GM18517 (cell line): ENCODE data around the gene DACH1.
"Not testable (repeated sequence)": the region's sequence is repeated elsewhere in the genome, so short reads cannot be mapped to it uniquely, and the experiment has no call there.

Source experiments
- ATAC-seq: cut with Tn5 transposase; IDR thresholded peaks from one replicate; pipeline ENCODE4 v1.9.1; 2021; ENCODE audit warnings: mild to moderate bottlenecking, moderate library complexity; ENCODE audit not compliant: unreplicated experiment

Gene DACH1

GRCh38 chr13:71785361-71785760 lies 81.6 kb downstream of the DACH1 start:
- ATAC-seq, result no peak

GRCh38 chr13:71780546-71780945 lies 86.5 kb downstream of the DACH1 start:
- ATAC-seq, result no peak

GRCh38 chr13:71778998-71779397 lies 88.0 kb downstream of the DACH1 start:
- not testable (repeated sequence) for ATAC-seq

DNA sequence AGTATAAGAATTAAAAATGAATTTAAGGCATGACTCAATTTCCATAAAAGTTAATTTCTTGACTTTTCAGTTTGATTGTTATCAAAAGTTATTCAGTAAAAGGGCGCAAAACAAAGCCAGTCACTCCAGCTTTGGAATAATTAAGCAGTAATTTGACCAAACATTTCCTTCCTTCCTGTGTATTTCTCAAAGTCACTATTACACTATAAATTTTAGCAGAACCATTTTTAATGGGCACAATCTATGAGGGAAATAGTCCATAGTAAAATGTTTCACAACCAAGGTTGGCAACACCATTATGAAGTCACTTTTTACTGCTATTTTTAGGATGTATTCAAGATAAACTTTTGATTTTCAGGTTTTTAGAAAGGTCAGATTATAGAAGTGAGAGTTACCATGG lies 91.0 kb downstream of the DACH1 start:
- ATAC-seq, result no peak

GRCh38 chr13:71774863-71775262 lies 92.1 kb downstream of the DACH1 start:
- no peak for ATAC-seq

- ATAC-seq, result no peak
Observed at GRCh38 chr13:71773531-71773930, 93.5 kb downstream of the DACH1 start.

DNA sequence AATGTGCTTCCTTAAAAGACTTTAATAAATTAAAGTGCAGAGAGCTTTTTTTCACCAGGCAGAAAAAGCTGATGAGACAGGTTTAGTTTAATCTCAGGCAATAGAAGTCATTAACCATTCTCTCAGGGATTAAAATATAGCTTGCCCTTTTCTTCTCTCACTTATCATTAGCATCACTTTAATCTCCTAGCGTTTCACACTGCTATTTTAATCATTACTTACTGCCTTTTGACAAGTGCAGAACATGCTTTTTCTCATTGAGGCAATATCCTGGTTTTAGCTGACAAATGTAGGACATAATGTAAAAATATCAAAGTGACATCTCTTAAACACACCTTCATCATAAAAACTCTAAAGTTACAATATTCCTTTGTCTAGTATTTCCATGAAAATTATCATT lies 94.6 kb downstream of the DACH1 start:
- ATAC-seq, result no peak

DNA sequence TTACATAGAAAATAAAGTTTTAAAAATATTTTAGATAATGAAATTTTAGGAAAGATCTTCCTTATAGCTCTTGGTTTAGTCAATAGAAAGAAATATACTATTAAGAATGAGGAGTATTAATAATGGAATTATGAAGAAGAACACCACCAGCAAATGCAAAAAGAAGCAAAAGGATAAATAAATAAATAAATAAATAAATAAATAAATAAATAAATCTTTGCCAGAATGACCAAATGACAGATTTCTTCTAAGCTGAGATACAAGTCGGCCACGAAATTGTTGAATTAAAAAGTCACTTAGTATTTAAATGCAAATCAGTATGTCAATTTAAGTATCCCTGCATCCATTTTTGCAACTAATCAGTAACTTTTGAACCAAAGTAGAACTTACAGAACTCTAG lies 95.9 kb downstream of the DACH1 start:
- no peak for ATAC-seq

- ATAC-seq, result no peak
Observed at GRCh38 chr13:71770710-71771109, 96.3 kb downstream of the DACH1 start.

DNA sequence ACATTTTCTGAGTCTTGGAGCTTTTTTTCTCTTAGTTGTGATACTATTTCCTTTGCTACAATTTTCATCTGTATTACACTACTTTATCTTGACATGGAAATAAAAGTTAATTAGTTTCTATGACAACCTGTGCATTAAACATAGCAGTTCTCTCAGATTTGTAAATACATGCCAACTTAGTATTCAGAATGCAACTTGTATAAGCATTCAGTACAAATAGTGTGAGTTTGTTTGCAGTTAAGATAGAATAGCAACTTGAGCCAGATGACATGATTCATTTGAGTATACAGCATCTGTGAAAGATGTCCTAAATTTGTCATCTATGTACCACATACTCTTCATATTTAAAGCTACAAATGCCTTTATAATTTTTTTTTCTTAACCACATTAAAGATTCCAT lies 98.1 kb downstream of the DACH1 start:
- no peak for ATAC-seq

- no peak for ATAC-seq
Observed at GRCh38 chr13:71759651-71760511, 107.1 kb downstream of the DACH1 start.

GRCh38 chr13:71758828-71759227 lies 108.2 kb downstream of the DACH1 start:
- ATAC-seq, result no peak

DNA sequence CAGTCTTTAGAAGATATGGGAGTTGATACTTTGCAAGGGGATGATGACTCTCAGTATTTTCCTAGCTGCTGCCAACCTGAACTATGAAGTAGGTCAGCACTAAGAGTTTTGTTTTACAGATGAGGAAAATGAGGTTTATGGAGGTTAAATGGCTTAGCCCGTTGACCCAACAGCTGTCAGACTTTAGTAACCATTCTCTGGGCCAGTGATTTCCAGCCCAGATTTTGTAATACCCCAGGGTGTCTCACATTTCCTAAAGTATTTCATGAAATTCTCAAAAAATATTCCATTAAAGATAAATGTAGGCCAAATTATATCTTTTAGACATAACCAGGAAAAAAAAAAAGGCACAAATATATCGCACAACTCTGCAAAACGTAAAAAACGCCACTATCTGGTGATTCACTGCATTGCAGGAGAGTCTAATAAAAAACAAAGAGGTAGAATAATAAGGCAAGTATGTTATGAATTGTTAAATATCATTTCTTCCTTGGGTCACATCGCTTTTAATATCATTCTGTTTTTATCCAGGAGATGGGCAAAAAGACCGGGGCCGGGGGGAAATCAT lies 112.5 kb downstream of the DACH1 start:
- no peak for ATAC-seq

DNA sequence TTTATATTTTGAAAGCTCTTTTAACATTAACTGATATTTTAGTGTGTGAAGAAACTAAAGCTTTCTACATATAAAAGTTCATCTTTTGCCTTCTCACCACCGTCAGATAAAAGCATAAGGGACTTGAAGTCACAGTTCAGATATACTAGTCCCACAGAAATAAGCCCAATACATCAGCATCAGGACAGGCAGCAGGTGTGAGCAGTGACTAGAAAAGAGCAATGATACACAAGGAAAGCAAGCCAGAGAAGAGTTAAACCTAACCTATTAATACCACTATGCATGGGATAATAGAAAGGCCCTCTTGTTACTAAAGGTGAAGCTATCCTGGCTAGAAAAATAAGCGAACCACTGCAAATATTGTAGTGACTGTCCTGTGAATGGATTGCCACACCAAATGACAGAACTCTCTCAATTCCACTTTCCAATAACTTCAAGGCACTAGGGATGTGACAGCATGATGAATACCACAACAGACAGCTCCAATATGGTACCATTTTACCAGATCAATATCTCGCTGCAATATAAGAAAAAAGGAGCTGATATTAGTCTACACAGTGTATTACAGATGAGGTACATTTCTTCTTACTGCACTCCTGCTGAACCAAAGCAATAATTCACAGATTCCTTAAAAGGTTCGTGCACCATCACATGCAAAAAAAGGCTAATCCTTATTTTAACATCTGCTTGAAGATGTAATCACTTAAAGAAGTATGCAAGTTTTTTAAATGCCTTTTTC lies 114.1 kb downstream of the DACH1 start:
- no peak for ATAC-seq

DNA sequence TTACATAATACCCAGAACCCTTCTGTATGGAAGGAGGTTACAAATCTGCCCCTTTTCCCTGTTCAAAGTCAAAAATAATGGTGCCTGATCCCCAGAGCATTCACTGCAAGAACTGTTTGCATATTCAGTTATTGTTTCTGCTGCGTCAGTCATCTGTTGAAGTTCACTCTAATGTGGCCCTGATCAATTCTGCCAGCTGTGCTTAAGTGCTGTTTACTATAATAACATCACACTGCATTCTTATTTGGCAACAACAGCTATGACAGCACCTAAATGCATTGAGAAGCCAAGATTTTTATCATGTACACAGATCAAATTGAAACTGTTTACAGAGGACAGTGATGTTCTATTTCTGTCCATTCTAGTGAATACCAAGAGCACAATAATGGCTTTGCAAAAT lies 115.9 kb downstream of the DACH1 start:
- ATAC-seq, result no peak

DNA sequence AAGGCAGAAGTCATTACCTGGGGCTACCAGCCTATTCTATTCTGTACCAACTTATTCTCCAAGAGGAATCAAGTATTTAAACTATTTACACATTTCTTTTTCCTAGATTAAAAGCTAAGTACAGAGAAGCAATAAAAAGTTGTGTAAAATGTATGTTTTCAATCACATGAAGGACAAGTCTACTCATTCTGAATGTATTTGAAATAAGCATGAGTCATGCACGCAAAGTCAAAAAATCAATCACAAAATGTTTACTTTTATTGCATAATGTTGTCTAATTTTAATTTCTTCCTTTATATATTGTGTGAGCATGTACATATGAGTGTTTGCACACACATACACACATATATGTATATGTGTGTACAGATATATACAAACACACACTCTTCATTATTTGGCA lies 136.7 kb downstream of the DACH1 start:
- no peak for ATAC-seq

- no peak for ATAC-seq
Observed at GRCh38 chr13:71729441-71729840, 137.6 kb downstream of the DACH1 start.

DNA sequence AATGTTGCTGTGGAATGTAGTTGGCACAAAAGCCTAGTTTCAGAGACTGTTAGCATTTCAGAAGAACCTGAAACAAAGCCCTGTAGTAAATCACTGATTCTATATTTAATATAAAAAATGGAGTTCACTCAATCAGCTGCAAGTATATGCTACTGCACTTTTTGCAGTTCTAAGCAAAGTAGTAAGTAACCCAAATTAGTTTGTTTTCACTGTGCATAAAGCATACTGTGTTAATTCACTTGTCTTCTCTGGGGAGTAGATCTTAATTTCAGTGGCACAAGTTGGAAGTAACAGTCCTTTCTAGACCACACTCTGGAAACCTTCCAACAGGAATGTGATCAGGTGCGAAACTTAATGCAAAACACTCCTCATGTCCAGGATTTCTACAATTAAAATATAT lies 139.3 kb downstream of the DACH1 start:
- no peak for ATAC-seq

DNA sequence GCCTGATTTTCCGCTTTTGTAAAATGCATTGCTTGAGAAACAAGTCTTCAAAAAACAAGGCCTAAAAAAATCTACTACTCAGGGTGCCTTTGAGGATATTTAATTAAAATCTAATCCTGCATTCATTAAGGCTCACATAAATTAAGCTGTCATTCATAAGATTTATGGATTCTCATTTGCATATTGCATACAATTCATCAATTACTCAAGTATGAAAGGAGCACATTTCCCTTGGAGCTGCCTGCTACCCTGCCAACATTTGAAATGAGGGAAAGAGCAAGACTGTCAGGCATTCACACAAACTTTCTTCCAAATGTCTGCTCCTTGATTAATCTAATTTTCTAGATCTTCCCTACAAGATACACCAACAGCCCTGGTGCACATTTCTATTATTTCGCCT lies 140.0 kb downstream of the DACH1 start:
- ATAC-seq, result no peak

- ATAC-seq, result no peak
Observed at GRCh38 chr13:71722206-71722605, 144.8 kb downstream of the DACH1 start.

DNA sequence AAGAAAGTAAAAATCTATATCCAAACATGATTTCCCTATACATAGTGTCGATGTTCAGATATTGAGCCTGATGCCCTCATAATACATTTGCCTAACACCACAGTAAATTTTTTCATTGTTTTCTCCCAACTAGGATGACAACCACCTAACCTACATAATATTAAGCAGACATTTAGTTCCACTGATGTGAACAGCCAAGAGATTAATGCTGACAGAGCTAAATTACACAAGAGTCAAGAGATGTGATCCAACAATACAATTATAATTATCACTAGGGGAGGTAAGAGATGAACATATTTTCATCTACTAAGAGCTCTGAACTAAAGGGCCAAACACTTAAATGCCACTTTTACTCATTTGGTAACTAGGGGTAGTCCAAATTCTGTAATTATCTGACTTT lies 145.9 kb downstream of the DACH1 start:
- ATAC-seq, result no peak

GRCh38 chr13:71718931-71719330 lies 148.1 kb downstream of the DACH1 start:
- ATAC-seq, result no peak
